Heart right ventricle (tissue), 16 donors: ENCODE measurements around the gene CFTR. TPM values are rescaled to one million over a fixed set of nuclear protein-coding genes. Genes with fewer than 3 reads are reported as not detected.

Experiments used
- ATAC-seq, 8 donors: fragments of 200-7000 bp; cut with Tn5 transposase; one replicate each; pipeline ENCODE4 v1.9.1; 2020; ENCODE audit warnings: mild to moderate bottlenecking in 8 of 8, moderate library complexity in 8 of 8, moderate number of reproducible peaks in 1 of 8
- DNase-seq, 2 donors: peaks; one replicate each; pipeline ENCODE4 v3.0.0-alpha.2; 2020
- H3K27ac ChIP-seq, 10 donors: fragments of 200-600 bp; sonication (generic) in 2 of 10; one replicate each; pipeline versions ENCODE4 v1.5.0 to v1.8.0; 2020 to 2022; ENCODE audit warnings: mild to moderate bottlenecking in 3 of 10
- H3K27me3 ChIP-seq, 7 donors: fragments of 200-600 bp; one replicate each; pipeline ENCODE4 v1.8.0; 2021 to 2022; ENCODE audit warnings: mild to moderate bottlenecking in 2 of 7
- H3K36me3 ChIP-seq, 9 donors: fragments of 200-600 bp; sonication (generic) in 1 of 9; one replicate each; pipeline versions ENCODE4 v1.5.0 to v1.8.0; 2020 to 2022; ENCODE audit warnings: mild to moderate bottlenecking in 2 of 9
- H3K4me1 ChIP-seq, 9 donors: fragments of 200-600 bp; sonication (generic) in 1 of 9; one replicate each; pipeline versions ENCODE4 v1.5.0 to v1.8.0; 2020 to 2022; ENCODE audit warnings: mild to moderate bottlenecking in 4 of 9
- H3K4me3 ChIP-seq, 10 donors: fragments of 200-600 bp; sonication (generic) in 2 of 10; one replicate each; pipeline versions ENCODE4 v1.5.0 to v1.8.0; 2020 to 2022; ENCODE audit warnings: mild to moderate bottlenecking in 7 of 10, moderate library complexity in 2 of 10
- H3K9me3 ChIP-seq, 11 donors: fragments of 200-600 bp in 10 of 11; sonication (generic) in 2 of 11; one replicate each; pipeline versions ENCODE4 v1.5.0 to v1.8.0; 2013 to 2022; ENCODE audit warnings: mild to moderate bottlenecking in 2 of 11, control low read depth in 1 of 11, moderate library complexity in 1 of 11
- CTCF ChIP-seq, 9 donors: fragments of 200-600 bp; sonication (generic) in 2 of 9; IDR thresholded peaks; one replicate each; pipeline versions ENCODE4 v1.5.0 to v1.8.0; 2021 to 2022; ENCODE audit warnings: antibody characterized with exemption in 9 of 9, mild to moderate bottlenecking in 5 of 9, moderate library complexity in 1 of 9
- WGBS, 2 donors: extraction: QIAGEN DNeasy Blood & Tissue Kit; methylation state at CpG; one replicate each; pipeline ENCODE4 v1.1.7; 2013; ENCODE audit warnings: inconsistent platforms in 1 of 2; 5-methylcytosine and 5-hydroxymethylcytosine counted together
- intact Hi-C, 10 donors: fragments of 100-400 bp; cut with DNase I; formaldehyde crosslinking; loops; one replicate each; pipeline versions ENCODE4 v1.11.1 to v1.14.2; 2022
- polyA plus RNA-seq, 2 donors: library from polyadenylated mRNA; stranded (reverse); fragments of 200-250 nt; gene quantifications; one replicate each; pipeline ENCODE4 v1.2.3, GENCODE V29; 2013
- total RNA-seq, 10 donors: library from RNA; stranded (reverse); fragmentation: NEBNext Ultra II Directional in 3 of 10; extraction: Animal tissue kit (Norgen Biotek cat#: 25700) in 3 of 10; gene quantifications; one replicate each; pipeline versions ENCODE4 v1.2.1 to v1.2.4, GENCODE V29; 2021 to 2023
- donor health status: Arrhythmogenic right ventricular cardiomyopathy.
- donor health status: ischemic (EF 13 %, LVEDD 7.1; RV severe dilation, severe dysfunction).
- donor health status: healthy with polysubstance abuse.
- donor health status: DM: no; HTN: yes; CAD: no.
- donor health status: DM: no; HTN: no; CAD: no.
- donor health status: ischemic (EF 25% LVEDD 6.9; RV normal size, moderate dysfunction).
- donor health status: ischemic (EF 25% LVEDD 5.7; RV mildly dilated, moderate dysfunction).
- donor health status: healthy.
- donor health status: DM: yes; HTN: yes; CAD: no.
- donor health status: Ischemic cardiomyopathy.
- donor health status: ischemic (EF 35%, LVEDD 5.7; RV mildly dilated, moderate dysfunction).
- donor health status: nonischemic (EF 11% LVEDD 7.7; RV severe dilation, severe dysfunction).
- donor health status: DM: yes; HTN: yes; CAD: no.
- donor health status: PGD.
- donor health status: ischemic (EF 29% LVEDD 5.4; RV normal size, mild dysfunction).
- donor health status: nonischemic (EF 23%, LVEDD 6.1; RV moderate dilation, normal function).

Gene CFTR
- total and polyA plus RNA-seq, 12 donors: 0.06 to 0.95 (median 0.25) TPM; not detected in 2

- intact Hi-C loops: no loop called here
- Histone ChIP-seq H3K4me1 (no peaks in the 10 kb centered on the region), H3K4me3 (no peak overlapping the region), H3K27me3 (no peaks in the 10 kb centered on the region), H3K27ac (no peak overlapping the region), H3K9me3 (no peaks in the 10 kb centered on the region), H3K36me3 (no peaks in the 10 kb centered on the region)
- no peak for TF ChIP-seq CTCF (IDR thresholded peaks at IDR 0.05)
- DNase-seq (no peak), ATAC-seq (no peak)
- WGBS, 2 donors: 91 to 94% methylated on average over 7 of the region's 7 CpGs
Measured at GRCh38 chr7:117692338-117692737, 212.5 kb downstream of the CFTR start.

GRCh38 chr7:117698018-117698417, 218.2 kb downstream of the CFTR start:
- Histone ChIP-seq H3K27me3 (no peaks in the 10 kb centered on the region), H3K4me1 (no peaks in the 10 kb centered on the region), H3K4me3 (no peak overlapping the region), H3K27ac (no peak overlapping the region), H3K36me3 (no peaks in the 10 kb centered on the region), H3K9me3 (no peaks in the 10 kb centered on the region)
- DNase-seq (no peak), ATAC-seq (no peak)
- 88 to 92% methylated on average over 2 of the region's 2 CpGs for WGBS, 2 donors
- intact Hi-C loops: no loop called here
- no peak for TF ChIP-seq CTCF (IDR thresholded peaks at IDR 0.05)

GRCh38 chr7:117704063-117704462, 224.2 kb downstream of the CFTR start:
- H3K4me1 ChIP-seq: no peaks in the 10 kb centered on the region
- WGBS, 2 donors: 63 to 74% methylated on average over 3 of the region's 3 CpGs
- H3K27me3 ChIP-seq: no peaks in the 10 kb centered on the region
- ATAC-seq (no peak), DNase-seq (no peak)
- no peak overlapping the region for H3K27ac ChIP-seq
- intact Hi-C loops: no loop called here
- H3K9me3 ChIP-seq: peaks cover 0 to 5% (median 0%) of the 10 kb centered on the region in 11 donors
- no peaks in the 10 kb centered on the region for H3K36me3 ChIP-seq
- no peak overlapping the region for H3K4me3 ChIP-seq
- TF ChIP-seq CTCF (IDR thresholded peaks at IDR 0.05): no peak

- peaks cover 0 to 5% (median 0%) of the 10 kb centered on the region in 11 donors for H3K9me3 ChIP-seq
- no peaks in the 10 kb centered on the region for H3K27me3 ChIP-seq
- WGBS, 2 donors: 65 to 66% methylated on average over 4 of the region's 4 CpGs
- ATAC-seq (no peak), DNase-seq (no peak)
- H3K36me3 ChIP-seq: no peaks in the 10 kb centered on the region
- H3K4me3 ChIP-seq: no peak overlapping the region
- intact Hi-C loops: no loop called here
- H3K27ac ChIP-seq: no peak overlapping the region
- no peak for TF ChIP-seq CTCF (IDR thresholded peaks at IDR 0.05)
- H3K4me1 ChIP-seq: no peaks in the 10 kb centered on the region
Measured at GRCh38 chr7:117705630-117706029, 225.8 kb downstream of the CFTR start.
